Measurements from ENCODE around the gene CTSL.
A peak's percentile ranks its signal among the peaks of the same experiment; 100 is the strongest.

The CTSL gene

DNA sequence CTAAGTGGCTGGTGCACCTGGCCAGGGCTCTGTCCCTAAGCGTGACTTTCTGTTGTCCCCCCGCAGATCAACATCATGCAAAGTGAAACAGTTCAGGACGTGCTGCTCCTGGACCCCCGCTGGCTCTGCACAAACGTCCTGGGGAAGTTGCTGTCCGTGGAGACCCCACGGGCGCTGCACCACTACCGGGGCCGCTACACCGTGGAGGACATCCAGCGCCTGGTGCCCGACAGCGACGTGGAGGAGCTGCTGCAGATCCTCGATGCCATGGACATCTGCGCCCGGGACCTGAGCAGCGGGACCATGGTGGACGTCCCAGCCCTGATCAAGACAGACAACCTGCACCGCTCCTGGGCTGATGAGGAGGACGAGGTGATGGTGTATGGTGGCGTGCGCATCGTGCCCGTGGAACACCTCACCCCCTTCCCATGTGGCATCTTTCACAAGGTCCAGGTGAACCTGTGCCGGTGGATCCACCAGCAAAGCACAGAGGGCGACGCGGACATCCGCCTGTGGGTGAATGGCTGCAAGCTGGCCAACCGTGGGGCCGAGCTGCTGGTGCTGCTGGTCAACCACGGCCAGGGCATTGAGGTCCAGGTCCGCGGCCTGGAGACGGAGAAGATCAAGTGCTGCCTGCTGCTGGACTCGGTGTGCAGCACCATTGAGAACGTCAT is 19.7 kb upstream of the CTSL start:
- TF ChIP-seq, protein P1, sequence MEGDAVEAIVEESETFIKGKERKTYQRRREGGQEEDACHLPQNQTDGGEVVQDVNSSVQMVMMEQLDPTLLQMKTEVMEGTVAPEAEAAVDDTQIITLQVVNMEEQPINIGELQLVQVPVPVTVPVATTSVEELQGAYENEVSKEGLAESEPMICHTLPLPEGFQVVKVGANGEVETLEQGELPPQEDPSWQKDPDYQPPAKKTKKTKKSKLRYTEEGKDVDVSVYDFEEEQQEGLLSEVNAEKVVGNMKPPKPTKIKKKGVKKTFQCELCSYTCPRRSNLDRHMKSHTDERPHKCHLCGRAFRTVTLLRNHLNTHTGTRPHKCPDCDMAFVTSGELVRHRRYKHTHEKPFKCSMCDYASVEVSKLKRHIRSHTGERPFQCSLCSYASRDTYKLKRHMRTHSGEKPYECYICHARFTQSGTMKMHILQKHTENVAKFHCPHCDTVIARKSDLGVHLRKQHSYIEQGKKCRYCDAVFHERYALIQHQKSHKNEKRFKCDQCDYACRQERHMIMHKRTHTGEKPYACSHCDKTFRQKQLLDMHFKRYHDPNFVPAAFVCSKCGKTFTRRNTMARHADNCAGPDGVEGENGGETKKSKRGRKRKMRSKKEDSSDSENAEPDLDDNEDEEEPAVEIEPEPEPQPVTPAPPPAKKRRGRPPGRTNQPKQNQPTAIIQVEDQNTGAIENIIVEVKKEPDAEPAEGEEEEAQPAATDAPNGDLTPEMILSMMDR (IDR thresholded peaks at IDR 0.05; ENCODE audit: low read depth, low read length) = no peak
- in situ Hi-C loops (cut with HindIII; ENCODE audit: low sequenced_read_pairs) = no loop called here
- DNase-seq (ENCODE audit: low read depth, low spot score) = no peak
- H3K4me3 ChIP-seq (ENCODE audit: low read depth, low read length) = no peak overlapping the region

DNA sequence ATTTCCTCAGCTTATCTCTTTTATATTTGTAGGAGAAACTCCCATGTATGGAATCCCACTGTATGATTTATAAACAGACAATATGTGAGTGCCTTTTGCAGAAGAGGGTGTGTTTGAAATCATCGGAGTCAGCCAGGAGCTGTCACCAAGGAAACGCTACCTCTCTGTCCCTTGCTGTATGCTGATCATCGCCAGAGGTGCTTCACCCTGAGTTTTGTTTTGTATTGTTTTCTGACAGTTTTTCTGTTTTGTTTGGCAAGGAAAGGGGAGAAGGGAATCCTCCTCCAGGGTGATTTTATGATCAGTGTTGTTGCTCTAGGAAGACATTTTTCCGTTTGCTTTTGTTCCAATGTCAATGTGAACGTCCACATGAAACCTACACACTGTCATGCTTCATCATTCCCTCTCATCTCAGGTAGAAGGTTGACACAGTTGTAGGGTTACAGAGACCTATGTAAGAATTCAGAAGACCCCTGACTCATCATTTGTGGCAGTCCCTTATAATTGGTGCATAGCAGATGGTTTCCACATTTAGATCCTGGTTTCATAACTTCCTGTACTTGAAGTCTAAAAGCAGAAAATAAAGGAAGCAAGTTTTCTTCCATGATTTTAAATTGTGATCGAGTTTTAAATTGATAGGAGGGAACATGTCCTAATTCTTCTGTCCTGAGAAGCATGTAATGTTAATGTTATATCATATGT is 18.0 kb upstream of the CTSL start:
- no peak overlapping the region for H3K4me3 ChIP-seq (ENCODE audit: low read depth, low read length)
- in situ Hi-C loops (cut with HindIII; ENCODE audit: low sequenced_read_pairs) = no loop called here
- TF ChIP-seq, protein P1 (IDR thresholded peaks at IDR 0.05; ENCODE audit: low read depth, low read length) = no peak
- DNase-seq (ENCODE audit: low read depth, low spot score) = no peak

DNA sequence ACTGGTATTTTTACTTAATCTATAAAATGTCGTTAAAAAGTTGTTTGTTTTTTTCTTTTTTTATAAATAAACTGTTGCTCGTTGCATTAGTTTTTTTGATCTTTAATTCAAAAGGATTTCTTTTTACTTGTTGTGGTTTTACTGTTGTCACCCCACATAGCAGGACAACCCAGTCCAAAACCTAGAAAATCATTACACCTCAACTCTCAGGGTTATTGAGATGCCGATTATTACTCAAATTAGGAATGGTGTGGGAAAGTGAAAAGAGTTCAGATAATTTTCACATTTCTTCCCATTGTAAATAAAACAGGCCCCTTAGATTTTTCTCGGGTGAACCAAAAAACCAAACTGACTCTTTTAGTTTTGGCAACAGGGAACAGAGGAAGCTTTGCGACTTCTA is 17.4 kb upstream of the CTSL start:
- no peak overlapping the region for H3K4me3 ChIP-seq (ENCODE audit: low read depth, low read length)

DNA sequence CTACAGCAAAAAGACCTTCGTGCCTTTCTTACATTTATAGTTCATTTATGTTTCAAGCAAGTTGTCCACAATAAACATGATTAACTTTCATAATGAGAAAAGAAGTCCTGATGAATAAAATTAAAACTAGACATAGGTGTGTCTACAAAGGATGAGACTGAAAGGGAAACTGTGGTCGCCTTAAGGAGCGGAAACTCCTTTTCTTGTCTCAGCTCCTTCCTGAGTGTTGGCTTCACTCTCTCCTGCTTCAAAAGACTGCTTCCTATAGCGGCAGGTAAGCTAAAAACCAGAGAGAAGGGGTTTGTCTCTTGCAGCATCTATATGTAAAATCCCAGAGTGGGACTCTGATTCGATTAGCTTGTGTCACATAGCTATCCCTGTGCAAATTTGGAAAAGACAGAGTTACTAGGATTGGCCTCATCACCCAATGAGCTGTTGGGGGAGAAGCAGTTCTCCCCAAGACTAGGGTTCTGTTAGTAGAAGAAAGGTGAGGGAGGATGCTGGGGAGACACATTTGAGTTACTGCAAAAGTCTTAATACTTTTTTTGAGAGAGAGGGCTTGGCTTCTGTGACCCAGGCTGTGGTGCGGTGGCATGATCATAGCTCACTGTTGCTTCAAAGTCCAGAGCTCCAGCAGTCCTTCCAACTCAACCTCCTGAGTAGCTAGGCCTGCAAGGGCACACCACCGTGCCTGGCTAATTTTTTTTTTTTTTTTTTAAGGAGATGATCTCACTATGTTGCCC is 16.8 kb upstream of the CTSL start:
- in situ Hi-C loops (cut with HindIII; ENCODE audit: low sequenced_read_pairs) = no loop called here
- no peak for DNase-seq (ENCODE audit: low read depth, low spot score)
- H3K4me3 ChIP-seq (ENCODE audit: low read depth, low read length) = no peak overlapping the region
- TF ChIP-seq, protein P1 (IDR thresholded peaks at IDR 0.05; ENCODE audit: low read depth, low read length) = no peak

More for the DNA sequence above, 17.4 kb upstream of the CTSL start:
- DNase-seq (ENCODE audit: low read depth, low spot score) = no peak
- TF ChIP-seq, protein P1 (IDR thresholded peaks at IDR 0.05; ENCODE audit: low read depth, low read length) = no peak
- in situ Hi-C loops (cut with HindIII; ENCODE audit: low sequenced_read_pairs) = no loop called here

DNA sequence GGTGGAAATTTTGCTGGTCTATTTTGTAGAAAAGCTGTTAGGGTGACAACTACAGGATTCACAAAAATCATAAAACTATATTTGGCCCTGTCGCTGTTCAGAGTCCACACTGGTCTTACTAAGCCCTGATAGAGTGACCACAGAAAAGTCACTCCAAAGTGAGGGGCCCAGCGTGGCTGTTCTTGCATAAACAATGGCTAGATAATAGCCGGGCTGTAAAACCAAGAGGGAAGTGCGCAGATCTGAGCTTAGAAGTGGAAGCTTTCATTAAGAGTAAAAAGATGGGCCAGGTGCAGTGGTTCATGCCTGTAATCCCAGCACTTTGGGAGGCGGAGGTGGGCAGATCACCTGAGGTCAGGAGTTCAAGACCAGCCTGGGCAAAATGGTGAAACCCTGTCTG is 15.5 kb upstream of the CTSL start:
- TF ChIP-seq, protein P1 (IDR thresholded peaks at IDR 0.05; ENCODE audit: low read depth, low read length) = no peak
- H3K4me3 ChIP-seq (ENCODE audit: low read depth, low read length) = no peak overlapping the region
- no peak for DNase-seq (ENCODE audit: low read depth, low spot score)
- in situ Hi-C loops (cut with HindIII; ENCODE audit: low sequenced_read_pairs) = no loop called here

DNA sequence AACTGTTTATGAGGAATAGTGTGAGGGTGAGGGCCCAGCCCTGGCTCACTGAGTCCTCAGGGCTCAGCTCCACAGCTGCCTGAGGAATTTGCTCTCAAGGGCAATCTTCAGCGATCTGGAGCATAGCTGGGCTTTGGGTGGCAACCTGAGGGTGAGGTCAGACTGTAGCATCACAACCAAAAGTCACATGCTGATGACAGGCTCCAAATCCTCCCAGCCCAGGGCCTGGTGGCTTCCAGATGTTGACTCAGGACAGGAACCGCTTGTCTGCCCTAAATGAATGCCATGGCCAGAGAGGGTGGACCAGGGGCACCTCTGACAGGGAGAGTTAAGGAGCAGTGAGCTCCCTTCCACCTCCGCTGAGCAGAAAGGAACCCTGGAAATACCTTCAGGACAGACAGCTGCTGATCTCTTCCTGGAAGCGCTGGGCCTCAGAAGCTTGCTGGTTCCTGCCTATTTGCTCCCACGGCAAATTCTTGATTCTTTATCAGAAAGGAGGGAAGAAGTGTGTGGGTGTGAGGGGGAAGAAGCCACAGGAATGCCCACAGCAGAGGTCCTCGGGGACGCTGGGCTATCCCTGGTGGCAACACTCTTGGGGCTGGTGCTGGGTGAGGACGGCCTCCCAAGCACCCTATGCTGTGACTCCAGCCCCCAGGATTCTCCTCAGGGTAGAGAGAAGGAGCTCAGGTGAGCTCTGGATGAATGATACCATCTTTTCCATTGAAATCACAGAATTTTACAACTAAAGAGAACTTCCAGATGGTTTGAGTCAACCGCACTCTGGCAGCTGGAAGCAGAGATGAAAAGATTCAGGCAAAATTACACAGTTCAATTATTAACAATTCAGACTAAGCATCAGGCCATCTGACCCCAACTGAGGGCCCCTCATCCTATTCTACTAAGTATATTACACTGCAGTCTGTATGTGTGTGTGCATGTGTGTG is 13.8 kb upstream of the CTSL start:
- DNase-seq (ENCODE audit: low read depth, low spot score) = peak; percentile 29
- TF ChIP-seq, protein P1 (IDR thresholded peaks at IDR 0.05; ENCODE audit: low read depth, low read length) = no peak
- in situ Hi-C loops (cut with HindIII; ENCODE audit: low sequenced_read_pairs) = no loop called here
- no peak overlapping the region for H3K4me3 ChIP-seq (ENCODE audit: low read depth, low read length)

All from astrocyte of the spinal cord (primary cell).